ENCODE measurements around the gene TMEM17.

Gene TMEM17

DNA sequence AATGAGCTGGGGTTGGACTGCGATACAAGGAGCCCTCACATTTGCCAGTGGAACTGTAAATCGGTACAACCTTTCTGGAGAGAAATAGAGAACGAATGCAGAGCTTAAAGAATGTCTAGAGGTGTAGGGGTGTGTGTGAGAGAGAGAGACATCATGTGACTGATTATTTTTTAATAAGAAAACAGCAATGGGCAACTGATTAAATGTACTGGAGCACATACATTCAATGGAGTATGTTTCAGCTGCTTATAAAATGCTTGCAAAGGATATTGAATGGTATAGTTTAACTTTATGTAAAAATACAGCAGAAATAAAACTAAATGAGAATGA lies 391 bp upstream of the TMEM17 start:
- TF ChIP-seq, protein P1, sequence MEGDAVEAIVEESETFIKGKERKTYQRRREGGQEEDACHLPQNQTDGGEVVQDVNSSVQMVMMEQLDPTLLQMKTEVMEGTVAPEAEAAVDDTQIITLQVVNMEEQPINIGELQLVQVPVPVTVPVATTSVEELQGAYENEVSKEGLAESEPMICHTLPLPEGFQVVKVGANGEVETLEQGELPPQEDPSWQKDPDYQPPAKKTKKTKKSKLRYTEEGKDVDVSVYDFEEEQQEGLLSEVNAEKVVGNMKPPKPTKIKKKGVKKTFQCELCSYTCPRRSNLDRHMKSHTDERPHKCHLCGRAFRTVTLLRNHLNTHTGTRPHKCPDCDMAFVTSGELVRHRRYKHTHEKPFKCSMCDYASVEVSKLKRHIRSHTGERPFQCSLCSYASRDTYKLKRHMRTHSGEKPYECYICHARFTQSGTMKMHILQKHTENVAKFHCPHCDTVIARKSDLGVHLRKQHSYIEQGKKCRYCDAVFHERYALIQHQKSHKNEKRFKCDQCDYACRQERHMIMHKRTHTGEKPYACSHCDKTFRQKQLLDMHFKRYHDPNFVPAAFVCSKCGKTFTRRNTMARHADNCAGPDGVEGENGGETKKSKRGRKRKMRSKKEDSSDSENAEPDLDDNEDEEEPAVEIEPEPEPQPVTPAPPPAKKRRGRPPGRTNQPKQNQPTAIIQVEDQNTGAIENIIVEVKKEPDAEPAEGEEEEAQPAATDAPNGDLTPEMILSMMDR (IDR thresholded peaks at IDR 0.05; ENCODE audit: low read depth, low read length, missing control alignments), result no peak
- peak overlapping the region; percentile 82 for H3K4me3 ChIP-seq (ENCODE audit: low read depth, low read length)
- no peak for DNase-seq (ENCODE audit: low read depth)

DNA sequence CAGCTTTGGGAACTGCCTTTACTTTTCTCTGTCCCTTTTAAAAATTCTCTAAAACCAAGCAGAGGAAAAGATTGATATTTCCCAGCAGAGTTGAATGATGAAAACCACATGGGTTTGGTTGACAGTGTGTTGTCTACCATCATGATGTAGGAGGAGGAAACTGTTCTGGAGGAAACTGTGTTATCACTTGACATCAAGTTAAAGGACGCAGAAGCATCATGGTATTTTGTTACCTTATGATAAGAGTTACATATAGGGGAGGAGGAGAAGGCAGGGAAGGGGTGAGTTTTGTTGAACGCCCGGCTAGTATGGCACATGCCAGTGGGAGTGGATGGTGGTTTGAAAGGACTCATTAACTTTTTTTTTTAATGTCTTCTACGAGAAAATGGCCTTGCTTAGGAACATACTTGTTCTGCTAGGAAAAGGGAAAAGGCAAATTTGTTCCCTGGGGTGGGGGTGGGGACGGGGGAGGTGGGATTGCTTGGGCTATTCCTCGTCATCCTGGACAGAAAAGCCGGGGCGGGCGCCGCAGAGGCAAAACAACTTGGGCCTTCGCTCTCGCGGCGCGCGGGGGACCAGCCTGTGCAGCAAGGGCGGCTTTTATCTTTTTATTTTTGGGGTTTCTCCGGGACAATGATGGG lies 766 bp downstream of the TMEM17 start:
- TF ChIP-seq, protein P1 (IDR thresholded peaks at IDR 0.05; ENCODE audit: low read depth, low read length, missing control alignments), result no peak
- peak overlapping the region; percentile 82 for H3K4me3 ChIP-seq (ENCODE audit: low read depth, low read length)
- DNase-seq (ENCODE audit: low read depth), result no peak

DNA sequence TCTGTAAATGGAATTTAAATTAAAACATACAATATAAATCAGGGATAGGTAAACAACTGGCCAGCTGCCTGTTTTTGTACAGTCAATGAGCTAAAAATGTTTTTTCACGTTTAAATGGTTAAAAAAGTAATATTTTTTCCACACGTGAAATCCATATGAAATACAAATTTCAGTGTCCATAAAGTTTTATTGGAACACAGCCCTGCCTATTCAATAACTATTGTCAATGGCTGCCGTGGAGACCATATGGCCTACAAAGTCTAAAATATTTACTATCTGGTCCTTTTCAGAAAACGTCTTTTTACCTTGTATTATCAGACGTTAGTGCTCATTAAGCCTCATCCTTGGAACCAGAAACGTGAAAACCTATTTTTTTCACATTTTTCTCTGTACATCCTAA lies 1.3 kb downstream of the TMEM17 start:
- TF ChIP-seq, protein P1 (IDR thresholded peaks at IDR 0.05; ENCODE audit: low read depth, low read length, missing control alignments), result no peak
- no peak overlapping the region for H3K4me3 ChIP-seq (ENCODE audit: low read depth, low read length)
- no peak for DNase-seq (ENCODE audit: low read depth)

DNA sequence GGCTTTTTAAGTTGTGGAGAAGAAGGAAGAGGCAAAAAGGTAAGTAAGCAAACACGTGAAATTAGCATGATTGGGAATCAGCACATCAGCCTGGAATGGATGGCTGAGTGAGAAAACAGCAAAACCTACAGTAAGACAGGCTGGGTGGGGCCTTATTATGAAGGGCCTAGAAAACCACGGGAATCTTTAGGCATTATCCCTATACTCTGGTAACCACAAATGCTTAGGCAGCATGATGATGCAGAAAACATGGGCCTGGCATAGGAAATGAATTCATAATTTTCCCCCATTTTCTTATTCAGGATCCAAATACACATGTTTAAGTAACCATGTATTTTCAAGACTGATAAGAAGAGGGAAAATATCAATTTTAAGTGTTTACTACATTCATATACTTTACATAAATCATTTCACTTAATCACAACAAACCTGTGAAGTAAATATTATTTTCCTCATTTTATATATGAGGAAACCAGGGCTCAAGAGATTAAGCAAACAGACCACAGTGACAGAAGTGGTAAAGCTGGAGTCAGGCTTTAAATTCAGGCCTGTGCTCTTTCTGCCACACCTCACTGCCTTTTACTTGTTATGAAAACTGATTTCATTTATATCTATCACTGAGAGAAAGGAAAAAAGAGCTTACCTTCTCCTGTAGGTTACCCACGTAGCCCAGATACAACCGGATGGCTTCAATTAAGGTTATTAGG lies 4.0 kb downstream of the TMEM17 start:
- no peak for DNase-seq (ENCODE audit: low read depth)
- TF ChIP-seq, protein P1 (IDR thresholded peaks at IDR 0.05; ENCODE audit: low read depth, low read length, missing control alignments), result no peak

DNA sequence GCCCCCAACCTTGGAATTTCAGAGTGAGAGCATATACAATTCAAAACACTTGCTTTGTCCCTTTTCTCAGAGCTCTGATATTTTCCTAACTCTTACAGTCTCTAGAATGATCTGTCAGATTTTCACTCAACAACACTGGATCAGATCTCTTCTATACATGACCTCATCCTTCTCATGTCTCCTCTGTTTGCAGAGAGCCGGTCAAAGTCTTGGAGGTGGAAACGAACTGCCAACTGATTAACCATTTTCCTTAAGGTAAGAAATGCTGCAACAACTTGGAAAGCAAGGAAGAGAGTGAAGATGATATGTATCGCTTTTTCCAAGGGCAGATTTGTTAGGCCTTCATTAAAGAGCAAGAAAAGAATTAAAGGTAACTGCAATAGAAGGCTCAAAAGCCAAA lies 4.9 kb downstream of the TMEM17 start:
- no peak for DNase-seq (ENCODE audit: low read depth)
- H3K4me3 ChIP-seq (ENCODE audit: low read depth, low read length), result no peak overlapping the region
- TF ChIP-seq, protein P1 (IDR thresholded peaks at IDR 0.05; ENCODE audit: low read depth, low read length, missing control alignments), result no peak

More for the DNA sequence above, 4.0 kb downstream of the TMEM17 start:
- no peak overlapping the region for H3K4me3 ChIP-seq (ENCODE audit: low read depth, low read length)

DNA sequence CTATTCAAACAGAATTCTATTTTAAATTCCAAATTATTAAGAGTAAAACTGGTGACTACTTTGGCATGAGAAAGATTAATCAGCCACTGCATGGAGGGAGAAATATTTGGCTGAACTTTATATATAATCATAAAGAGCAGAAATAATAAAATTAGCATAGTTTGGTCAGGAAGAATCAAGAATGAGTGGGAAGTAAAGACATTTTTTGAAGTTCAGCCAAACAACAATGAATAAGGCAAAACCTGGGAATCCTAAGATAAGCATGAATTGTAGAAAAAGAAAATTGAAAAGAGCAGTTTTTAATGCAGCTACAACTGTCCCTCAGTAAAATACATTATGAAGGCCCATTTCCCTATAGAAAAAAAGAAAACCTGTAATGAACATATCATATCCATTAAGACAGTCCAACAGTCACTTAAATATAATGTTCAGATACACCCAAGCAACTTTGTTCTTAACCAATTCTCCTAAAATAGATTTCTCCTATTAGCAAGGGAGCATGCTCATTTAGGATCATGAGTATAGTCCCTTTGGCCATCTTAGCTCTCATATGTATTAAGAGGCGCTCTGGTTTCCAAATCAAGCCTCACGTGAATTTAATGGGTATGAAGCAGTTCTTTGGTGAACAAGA lies 6.5 kb downstream of the TMEM17 start:
- no peak for DNase-seq (ENCODE audit: low read depth)
- TF ChIP-seq, protein P1 (IDR thresholded peaks at IDR 0.05; ENCODE audit: low read depth, low read length, missing control alignments), result no peak
- H3K4me3 ChIP-seq (ENCODE audit: low read depth, low read length), result no peak overlapping the region
